SK-N-SH (cell line): Measurements from ENCODE around the gene ILK. TPM values are rescaled to one million over a fixed set of nuclear protein-coding genes. Genes with fewer than 3 reads are reported as not detected.

Experiments
- CTCF ChIA-PET: fragments of 300-600, 350-600 bp; formaldehyde crosslinking; extraction: SDS; loops from one replicate; lab custom pipeline; 2021; lab: Yijun Ruan, JAX
- POLR2A ChIA-PET: fragments of 350-600 bp; sonication (Branson Sonifier 250); formaldehyde crosslinking; extraction: SDS; loops from one replicate; lab custom pipeline; 2020; ENCODE audit warnings: antibody characterized with exemption, inconsistent platforms; lab: Yijun Ruan, JAX
- DNase-seq: peaks from one replicate; pipeline ENCODE4 v3.0.0; 2012
- H2AFZ ChIP-seq: fragments of 200-600 bp; sonication (generic); 2 replicates; pipeline ENCODE4 v1.8.1; 2016; ENCODE audit warnings: antibody characterized with exemption, mild to moderate bottlenecking, low read depth
- H3F3A ChIP-seq: fragments of 200-600 bp; sonication (generic); replicated peaks from 2 replicates; pipeline ENCODE3; 2016; ENCODE audit warnings: antibody characterized with exemption, mild to moderate bottlenecking; ENCODE audit not compliant: insufficient read depth
- H3K27ac ChIP-seq, 2 experiments: fragments of 200-500 bp in 1 of 2; fragments of 200-600 bp in 1 of 2; sonication (Bioruptor generic) in 1 of 2; sonication (generic), shearing (Covaris generic) in 1 of 2; 2 replicates each; pipeline versions ENCODE4 v1.5.1 to v1.6.1; 2014 to 2016; ENCODE audit warnings: low read depth in 2 of 2, inconsistent platforms in 1 of 2, low read length in 1 of 2, mild to moderate bottlenecking in 1 of 2, mixed read lengths in 1 of 2
- H3K27me3 ChIP-seq: fragments of 200-600 bp; sonication (generic), shearing (Covaris generic); 2 replicates; pipeline ENCODE4 v1.6.1; 2016; ENCODE audit warnings: mixed run types; ENCODE audit not compliant: insufficient read depth
- H3K36me3 ChIP-seq, 2 experiments: fragments of 200-500 bp in 1 of 2; fragments of 200-600 bp in 1 of 2; sonication (Bioruptor generic) in 1 of 2; sonication (generic) in 1 of 2; replicated peaks in 1 of 2; 2 replicates each; pipeline versions ENCODE3 to v1.5.1; 2014 to 2016; ENCODE audit warnings: low read length in 1 of 2, mild to moderate bottlenecking in 1 of 2; ENCODE audit not compliant: insufficient read depth in 2 of 2, control insufficient read depth in 1 of 2
- H3K4me1 ChIP-seq, 2 experiments: fragments of 200-500 bp in 1 of 2; fragments of 200-600 bp in 1 of 2; sonication (Bioruptor generic) in 1 of 2; sonication (generic), shearing (Covaris generic) in 1 of 2; 2 replicates each; pipeline versions ENCODE4 v1.5.1 to v1.6.1; 2014 to 2016; ENCODE audit warnings: low read depth in 1 of 2, low read length in 1 of 2, mixed run types in 1 of 2; ENCODE audit not compliant: insufficient read depth in 2 of 2, control insufficient read depth in 1 of 2
- H3K4me2 ChIP-seq: fragments of 200-600 bp; sonication (generic), shearing (Covaris generic); 2 replicates; pipeline ENCODE4 v1.6.1; 2017; ENCODE audit warnings: mixed run types
- H3K4me3 ChIP-seq, 2 experiments: fragments of 200-500 bp in 1 of 2; fragments of 200-600 bp in 1 of 2; sonication (Bioruptor generic) in 1 of 2; sonication (generic), shearing (Covaris generic) in 1 of 2; 2 replicates each; pipeline versions ENCODE4 v1.5.1 to v1.8.1; 2014 to 2016; ENCODE audit warnings: low read depth in 2 of 2, inconsistent platforms in 1 of 2, low read length in 1 of 2, mild to moderate bottlenecking in 1 of 2, mixed read lengths in 1 of 2, moderate library complexity in 1 of 2
- H3K79me2 ChIP-seq: fragments of 200-600 bp; sonication (generic); 2 replicates; pipeline ENCODE4 v1.8.1; 2017; ENCODE audit warnings: mild to moderate bottlenecking; ENCODE audit not compliant: insufficient read depth
- H3K9ac ChIP-seq: fragments of 200-600 bp; sonication (generic); 2 replicates; pipeline ENCODE4 v1.6.1; 2017; ENCODE audit warnings: mixed run types
- H3K9me2 ChIP-seq: fragments of 200-600 bp; sonication (generic); 2 replicates; pipeline ENCODE4 v1.6.1; 2017; ENCODE audit warnings: mixed run types
- H3K9me3 ChIP-seq: fragments of 200-600 bp; sonication (generic); 2 replicates; pipeline ENCODE4 v1.6.1; 2017; ENCODE audit warnings: mixed run types, mild to moderate bottlenecking, moderate library complexity
- H4K20me1 ChIP-seq: fragments of 200-600 bp; sonication (generic); 2 replicates; pipeline ENCODE4 v1.6.1; 2017; ENCODE audit warnings: mild to moderate bottlenecking, mixed run types; ENCODE audit not compliant: insufficient read depth
- EP300 ChIP-seq, 2 experiments: IDR thresholded peaks; 2 replicates each; pipeline versions ENCODE4 v1.4.0 to v1.6.1; 2012; ENCODE audit warnings: borderline replicate concordance in 1 of 2, low read depth in 1 of 2, low read length in 1 of 2
- EZH2phosphoT487 ChIP-seq: fragments of 200-600 bp; sonication (generic); IDR thresholded peaks from 2 replicates; pipeline ENCODE4 v1.6.1; 2017; ENCODE audit warnings: low read depth, mixed run types, mild to moderate bottlenecking, antibody characterized with exemption, moderate library complexity, borderline replicate concordance
- FOSL2 ChIP-seq: IDR thresholded peaks from 2 replicates; pipeline ENCODE4 v1.4.0; 2012; ENCODE audit warnings: low read depth, mild to moderate bottlenecking, moderate library complexity, borderline replicate concordance
- FOXJ3 ChIP-seq: sonication (generic); formaldehyde crosslinking; IDR thresholded peaks from 2 replicates; pipeline ENCODE4 v1.5.1; 2020; ENCODE audit warnings: mild to moderate bottlenecking, missing genetic modification reagents
- FOXM1 ChIP-seq: IDR thresholded peaks from 2 replicates; pipeline ENCODE4 v1.4.0; 2012; ENCODE audit warnings: low read depth, mild to moderate bottlenecking
- MEF2A ChIP-seq: IDR thresholded peaks from 2 replicates; pipeline ENCODE4 v1.4.0; 2012; ENCODE audit warnings: low read depth, borderline replicate concordance
- NFIC ChIP-seq: IDR thresholded peaks from 2 replicates; pipeline ENCODE4 v1.4.0; 2012; ENCODE audit warnings: borderline replicate concordance
- RCOR1 ChIP-seq: fragments of 150-350 bp; IDR thresholded peaks from 2 replicates; pipeline ENCODE4 v1.6.1; 2017; ENCODE audit warnings: antibody characterized with exemption, low read length
- RXRA ChIP-seq: IDR thresholded peaks from 2 replicates; pipeline ENCODE4 v1.4.0; 2012; ENCODE audit warnings: low read depth, mild to moderate bottlenecking, borderline replicate concordance
- SIN3A ChIP-seq: IDR thresholded peaks from 2 replicates; pipeline ENCODE4 v1.6.1; 2012; ENCODE audit warnings: low read depth, mild to moderate bottlenecking, low read length, moderate library complexity, borderline replicate concordance
- SMC3 ChIP-seq: IDR thresholded peaks from 2 replicates; pipeline ENCODE4 v1.6.1; 2012; ENCODE audit warnings: low read depth, low read length, improper control_type of control experiment
- TAF1 ChIP-seq: IDR thresholded peaks from 2 replicates; pipeline ENCODE4 v1.6.1; 2012; ENCODE audit warnings: low read depth, mild to moderate bottlenecking, low read length, moderate library complexity, borderline replicate concordance
- TCF12 ChIP-seq: IDR thresholded peaks from 2 replicates; pipeline ENCODE4 v1.4.0; 2012
- TEAD4 ChIP-seq: IDR thresholded peaks from 2 replicates; pipeline ENCODE4 v1.4.0; 2012; ENCODE audit warnings: mild to moderate bottlenecking, borderline replicate concordance; ENCODE audit not compliant: insufficient read depth
- polyA plus RNA-seq, 3 experiments: library from polyadenylated mRNA; depleted of rRNA; stranded (reverse); fragments of >200 nt; gene quantifications; 2 replicates each; pipeline ENCODE4 v1.2.3, GENCODE V29; 2012
- TF ChIP-seq, protein P1 (sequence below): IDR thresholded peaks from 2 replicates; pipeline ENCODE4 v1.4.0; 2012; ENCODE audit warnings: low read depth, borderline replicate concordance
- TF ChIP-seq, protein P2 (sequence below): fragments of 150-350 bp; IDR thresholded peaks from 2 replicates; pipeline ENCODE4 v1.6.1; 2017; ENCODE audit warnings: antibody characterized with exemption, low read length, low read depth, borderline replicate concordance
- TF ChIP-seq, protein P3 (sequence below): IDR thresholded peaks from 2 replicates; pipeline ENCODE4; 2012
- TF ChIP-seq, protein P4 (sequence below): IDR thresholded peaks from 2 replicates; pipeline ENCODE4 v1.4.0; 2012; ENCODE audit warnings: low read depth, borderline replicate concordance
- TF ChIP-seq, protein P5 (sequence below): IDR thresholded peaks from 2 replicates; pipeline ENCODE4 v1.4.0; 2012; ENCODE audit warnings: low read depth
- TF ChIP-seq, protein P6 (sequence below): IDR thresholded peaks from 2 replicates; pipeline ENCODE4 v1.6.1; 2012; ENCODE audit warnings: mild to moderate bottlenecking, low read depth, low read length, moderate library complexity
- TF ChIP-seq, protein P7 (sequence below): fragments of 200-600 bp; sonication (generic); IDR thresholded peaks from 2 replicates; pipeline ENCODE4 v1.6.1; 2017; ENCODE audit warnings: antibody characterized with exemption, mild to moderate bottlenecking, moderate library complexity

ILK gene
- polyA plus RNA-seq, 1 of the 3 experiments (the other 2 are of a cell fraction): 241 TPM

DNA sequence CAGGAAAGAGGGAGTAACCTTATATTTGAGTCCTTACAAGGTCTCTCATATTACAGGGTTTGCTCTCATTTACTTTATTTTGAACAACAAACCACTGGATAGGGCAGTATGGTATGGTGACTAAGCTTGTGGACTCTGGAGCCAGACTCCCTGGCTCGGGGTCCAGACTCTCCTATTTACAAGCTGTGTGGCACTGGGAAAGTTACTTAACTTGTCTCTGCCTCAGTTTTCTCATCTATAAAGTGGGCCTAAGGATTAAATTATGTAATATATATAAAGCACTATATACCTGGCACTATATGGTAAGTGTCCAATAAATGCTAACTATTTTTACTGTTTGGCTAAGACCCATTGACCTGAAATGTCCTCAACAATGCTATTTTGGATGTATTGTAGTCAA, 53.8 kb downstream of the ILK start (continued):
- TF ChIP-seq, protein P1, sequence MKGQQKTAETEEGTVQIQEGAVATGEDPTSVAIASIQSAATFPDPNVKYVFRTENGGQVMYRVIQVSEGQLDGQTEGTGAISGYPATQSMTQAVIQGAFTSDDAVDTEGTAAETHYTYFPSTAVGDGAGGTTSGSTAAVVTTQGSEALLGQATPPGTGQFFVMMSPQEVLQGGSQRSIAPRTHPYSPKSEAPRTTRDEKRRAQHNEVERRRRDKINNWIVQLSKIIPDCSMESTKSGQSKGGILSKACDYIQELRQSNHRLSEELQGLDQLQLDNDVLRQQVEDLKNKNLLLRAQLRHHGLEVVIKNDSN: no peak
- TF ChIP-seq TAF1 (no peak), EP300 (IDR thresholded peaks at IDR 0.05; ENCODE audit: borderline replicate concordance in 1 of 2, low read depth in 1 of 2, low read length in 1 of 2) (no peak), RXRA (no peak)

DNA sequence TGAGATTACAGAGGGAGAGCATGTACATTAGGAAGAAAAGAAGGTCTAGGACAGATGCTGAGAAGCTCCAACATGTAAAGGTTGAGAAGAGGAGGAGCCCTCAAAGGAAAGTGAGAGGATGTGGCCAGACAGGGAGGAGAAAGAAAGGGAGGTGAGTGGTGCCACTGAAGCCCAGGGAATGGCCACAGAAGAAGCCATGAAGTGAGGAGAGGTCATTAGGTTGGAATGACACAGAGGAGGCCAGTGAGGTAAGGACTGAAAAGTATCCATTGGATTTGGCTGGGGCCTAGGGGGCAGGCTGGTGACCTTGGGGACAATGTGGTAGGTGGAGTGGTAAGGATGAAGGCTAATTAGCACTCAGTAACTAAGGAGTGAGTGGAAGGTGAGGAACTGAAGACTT, 55.1 kb downstream of the ILK start:
- ChIA-PET POLR2A (no interaction called here), CTCF (interaction anchor here (0.8 to 3.3 kb wide), 5 partner anchors 9 to 127 kb away, joined by 3 to 11 read pairs (median 3); partner anchors contain the start of gene MRPL17)
- TF ChIP-seq FOXM1 (no peak), SMC3 (no peak), SIN3A (no peak), NFIC (no peak), EZH2phosphoT487 (no peak), RCOR1 (no peak), FOSL2 (no peak), FOXJ3 (CRISPR knock-in tag) (no peak), MEF2A (no peak), TEAD4 (no peak), TCF12 (no peak)
- TF ChIP-seq, protein P2, sequence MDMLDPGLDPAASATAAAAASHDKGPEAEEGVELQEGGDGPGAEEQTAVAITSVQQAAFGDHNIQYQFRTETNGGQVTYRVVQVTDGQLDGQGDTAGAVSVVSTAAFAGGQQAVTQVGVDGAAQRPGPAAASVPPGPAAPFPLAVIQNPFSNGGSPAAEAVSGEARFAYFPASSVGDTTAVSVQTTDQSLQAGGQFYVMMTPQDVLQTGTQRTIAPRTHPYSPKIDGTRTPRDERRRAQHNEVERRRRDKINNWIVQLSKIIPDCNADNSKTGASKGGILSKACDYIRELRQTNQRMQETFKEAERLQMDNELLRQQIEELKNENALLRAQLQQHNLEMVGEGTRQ: no peak
- TF ChIP-seq, protein P3, sequence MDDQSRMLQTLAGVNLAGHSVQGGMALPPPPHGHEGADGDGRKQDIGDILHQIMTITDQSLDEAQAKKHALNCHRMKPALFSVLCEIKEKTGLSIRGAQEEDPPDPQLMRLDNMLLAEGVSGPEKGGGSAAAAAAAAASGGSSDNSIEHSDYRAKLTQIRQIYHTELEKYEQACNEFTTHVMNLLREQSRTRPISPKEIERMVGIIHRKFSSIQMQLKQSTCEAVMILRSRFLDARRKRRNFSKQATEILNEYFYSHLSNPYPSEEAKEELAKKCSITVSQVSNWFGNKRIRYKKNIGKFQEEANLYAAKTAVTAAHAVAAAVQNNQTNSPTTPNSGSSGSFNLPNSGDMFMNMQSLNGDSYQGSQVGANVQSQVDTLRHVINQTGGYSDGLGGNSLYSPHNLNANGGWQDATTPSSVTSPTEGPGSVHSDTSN: no peak
- TF ChIP-seq, protein P4, sequence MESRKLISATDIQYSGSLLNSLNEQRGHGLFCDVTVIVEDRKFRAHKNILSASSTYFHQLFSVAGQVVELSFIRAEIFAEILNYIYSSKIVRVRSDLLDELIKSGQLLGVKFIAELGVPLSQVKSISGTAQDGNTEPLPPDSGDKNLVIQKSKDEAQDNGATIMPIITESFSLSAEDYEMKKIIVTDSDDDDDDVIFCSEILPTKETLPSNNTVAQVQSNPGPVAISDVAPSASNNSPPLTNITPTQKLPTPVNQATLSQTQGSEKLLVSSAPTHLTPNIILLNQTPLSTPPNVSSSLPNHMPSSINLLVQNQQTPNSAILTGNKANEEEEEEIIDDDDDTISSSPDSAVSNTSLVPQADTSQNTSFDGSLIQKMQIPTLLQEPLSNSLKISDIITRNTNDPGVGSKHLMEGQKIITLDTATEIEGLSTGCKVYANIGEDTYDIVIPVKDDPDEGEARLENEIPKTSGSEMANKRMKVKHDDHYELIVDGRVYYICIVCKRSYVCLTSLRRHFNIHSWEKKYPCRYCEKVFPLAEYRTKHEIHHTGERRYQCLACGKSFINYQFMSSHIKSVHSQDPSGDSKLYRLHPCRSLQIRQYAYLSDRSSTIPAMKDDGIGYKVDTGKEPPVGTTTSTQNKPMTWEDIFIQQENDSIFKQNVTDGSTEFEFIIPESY: no peak
- TF ChIP-seq, protein P5, sequence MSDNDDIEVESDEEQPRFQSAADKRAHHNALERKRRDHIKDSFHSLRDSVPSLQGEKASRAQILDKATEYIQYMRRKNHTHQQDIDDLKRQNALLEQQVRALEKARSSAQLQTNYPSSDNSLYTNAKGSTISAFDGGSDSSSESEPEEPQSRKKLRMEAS: no peak
- TF ChIP-seq, protein P6, sequence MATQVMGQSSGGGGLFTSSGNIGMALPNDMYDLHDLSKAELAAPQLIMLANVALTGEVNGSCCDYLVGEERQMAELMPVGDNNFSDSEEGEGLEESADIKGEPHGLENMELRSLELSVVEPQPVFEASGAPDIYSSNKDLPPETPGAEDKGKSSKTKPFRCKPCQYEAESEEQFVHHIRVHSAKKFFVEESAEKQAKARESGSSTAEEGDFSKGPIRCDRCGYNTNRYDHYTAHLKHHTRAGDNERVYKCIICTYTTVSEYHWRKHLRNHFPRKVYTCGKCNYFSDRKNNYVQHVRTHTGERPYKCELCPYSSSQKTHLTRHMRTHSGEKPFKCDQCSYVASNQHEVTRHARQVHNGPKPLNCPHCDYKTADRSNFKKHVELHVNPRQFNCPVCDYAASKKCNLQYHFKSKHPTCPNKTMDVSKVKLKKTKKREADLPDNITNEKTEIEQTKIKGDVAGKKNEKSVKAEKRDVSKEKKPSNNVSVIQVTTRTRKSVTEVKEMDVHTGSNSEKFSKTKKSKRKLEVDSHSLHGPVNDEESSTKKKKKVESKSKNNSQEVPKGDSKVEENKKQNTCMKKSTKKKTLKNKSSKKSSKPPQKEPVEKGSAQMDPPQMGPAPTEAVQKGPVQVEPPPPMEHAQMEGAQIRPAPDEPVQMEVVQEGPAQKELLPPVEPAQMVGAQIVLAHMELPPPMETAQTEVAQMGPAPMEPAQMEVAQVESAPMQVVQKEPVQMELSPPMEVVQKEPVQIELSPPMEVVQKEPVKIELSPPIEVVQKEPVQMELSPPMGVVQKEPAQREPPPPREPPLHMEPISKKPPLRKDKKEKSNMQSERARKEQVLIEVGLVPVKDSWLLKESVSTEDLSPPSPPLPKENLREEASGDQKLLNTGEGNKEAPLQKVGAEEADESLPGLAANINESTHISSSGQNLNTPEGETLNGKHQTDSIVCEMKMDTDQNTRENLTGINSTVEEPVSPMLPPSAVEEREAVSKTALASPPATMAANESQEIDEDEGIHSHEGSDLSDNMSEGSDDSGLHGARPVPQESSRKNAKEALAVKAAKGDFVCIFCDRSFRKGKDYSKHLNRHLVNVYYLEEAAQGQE: no peak
- TF ChIP-seq, protein P7, sequence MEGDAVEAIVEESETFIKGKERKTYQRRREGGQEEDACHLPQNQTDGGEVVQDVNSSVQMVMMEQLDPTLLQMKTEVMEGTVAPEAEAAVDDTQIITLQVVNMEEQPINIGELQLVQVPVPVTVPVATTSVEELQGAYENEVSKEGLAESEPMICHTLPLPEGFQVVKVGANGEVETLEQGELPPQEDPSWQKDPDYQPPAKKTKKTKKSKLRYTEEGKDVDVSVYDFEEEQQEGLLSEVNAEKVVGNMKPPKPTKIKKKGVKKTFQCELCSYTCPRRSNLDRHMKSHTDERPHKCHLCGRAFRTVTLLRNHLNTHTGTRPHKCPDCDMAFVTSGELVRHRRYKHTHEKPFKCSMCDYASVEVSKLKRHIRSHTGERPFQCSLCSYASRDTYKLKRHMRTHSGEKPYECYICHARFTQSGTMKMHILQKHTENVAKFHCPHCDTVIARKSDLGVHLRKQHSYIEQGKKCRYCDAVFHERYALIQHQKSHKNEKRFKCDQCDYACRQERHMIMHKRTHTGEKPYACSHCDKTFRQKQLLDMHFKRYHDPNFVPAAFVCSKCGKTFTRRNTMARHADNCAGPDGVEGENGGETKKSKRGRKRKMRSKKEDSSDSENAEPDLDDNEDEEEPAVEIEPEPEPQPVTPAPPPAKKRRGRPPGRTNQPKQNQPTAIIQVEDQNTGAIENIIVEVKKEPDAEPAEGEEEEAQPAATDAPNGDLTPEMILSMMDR: no peak
- H3K27me3 ChIP-seq: no peaks in the 10 kb centered on the region
- H4K20me1 ChIP-seq: no peaks in the 10 kb centered on the region
- H3K4me3 ChIP-seq: no peak overlapping the region
- H3K9ac ChIP-seq: no peak overlapping the region
- no peak overlapping the region for H2AFZ ChIP-seq
- H3K4me2 ChIP-seq: no peak overlapping the region
- H3K36me3 ChIP-seq: no peaks in the 10 kb centered on the region
- H3F3A ChIP-seq: peaks cover 4% of the 10 kb centered on the region
- no peak for DNase-seq
- H3K27ac ChIP-seq: no peak overlapping the region
- H3K79me2 ChIP-seq: no peaks in the 10 kb centered on the region
- H3K9me2 ChIP-seq: no peaks in the 10 kb centered on the region
- H3K4me1 ChIP-seq: peaks cover 0 to 16% of the 10 kb centered on the region in 2 experiments; a peak in 1 of 4 replicates
- no peaks in the 10 kb centered on the region for H3K9me3 ChIP-seq
